Mesenteric fat pad (tissue), 1 donor: ENCODE results near the gene EYA3. TPM values are rescaled to one million over a fixed set of nuclear protein-coding genes. Genes with fewer than 3 reads are reported as not detected.

ENCODE experiments used
- DNase-seq: peaks from one replicate; pipeline ENCODE4 v3.0.0-alpha.2; 2020; ENCODE audit warnings: low spot score
- total RNA-seq: library from RNA; stranded (reverse); fragmentation: NEBNext Ultra II Directional; extraction: Animal tissue kit (Norgen Biotek cat#: 25700); gene quantifications from one replicate; pipeline ENCODE4 v1.2.1, GENCODE V29; 2021
- donor health status: DM: yes; HTN: yes; CAD: no.

The EYA3 gene
- total RNA-seq, 1 donor from 2014 or later, result 15.3 TPM

GRCh38 chr1:28074892-28075511 lies 13.4 kb downstream of the EYA3 start:
- no peak for DNase-seq

DNA sequence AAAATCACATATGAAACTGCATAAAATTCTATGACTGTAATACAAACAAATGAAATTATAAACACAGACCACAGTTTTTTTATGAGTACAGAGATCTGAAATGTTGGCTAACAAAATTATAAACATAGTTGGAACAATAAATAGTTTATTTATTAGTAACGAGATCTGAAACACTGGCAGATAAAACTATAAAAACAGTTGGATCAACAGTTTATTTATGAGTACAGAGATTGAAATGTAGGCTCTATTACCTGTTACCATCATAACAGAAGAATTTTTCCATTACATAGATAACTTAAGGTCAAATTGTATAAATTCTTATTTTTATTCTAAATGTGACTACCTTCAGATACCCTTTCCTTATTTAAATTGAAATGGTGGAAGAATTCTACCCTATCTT lies 14.5 kb downstream of the EYA3 start:
- DNase-seq, result no peak

GRCh38 chr1:28071813-28072212 lies 16.6 kb downstream of the EYA3 start:
- DNase-seq, result no peak

DNA sequence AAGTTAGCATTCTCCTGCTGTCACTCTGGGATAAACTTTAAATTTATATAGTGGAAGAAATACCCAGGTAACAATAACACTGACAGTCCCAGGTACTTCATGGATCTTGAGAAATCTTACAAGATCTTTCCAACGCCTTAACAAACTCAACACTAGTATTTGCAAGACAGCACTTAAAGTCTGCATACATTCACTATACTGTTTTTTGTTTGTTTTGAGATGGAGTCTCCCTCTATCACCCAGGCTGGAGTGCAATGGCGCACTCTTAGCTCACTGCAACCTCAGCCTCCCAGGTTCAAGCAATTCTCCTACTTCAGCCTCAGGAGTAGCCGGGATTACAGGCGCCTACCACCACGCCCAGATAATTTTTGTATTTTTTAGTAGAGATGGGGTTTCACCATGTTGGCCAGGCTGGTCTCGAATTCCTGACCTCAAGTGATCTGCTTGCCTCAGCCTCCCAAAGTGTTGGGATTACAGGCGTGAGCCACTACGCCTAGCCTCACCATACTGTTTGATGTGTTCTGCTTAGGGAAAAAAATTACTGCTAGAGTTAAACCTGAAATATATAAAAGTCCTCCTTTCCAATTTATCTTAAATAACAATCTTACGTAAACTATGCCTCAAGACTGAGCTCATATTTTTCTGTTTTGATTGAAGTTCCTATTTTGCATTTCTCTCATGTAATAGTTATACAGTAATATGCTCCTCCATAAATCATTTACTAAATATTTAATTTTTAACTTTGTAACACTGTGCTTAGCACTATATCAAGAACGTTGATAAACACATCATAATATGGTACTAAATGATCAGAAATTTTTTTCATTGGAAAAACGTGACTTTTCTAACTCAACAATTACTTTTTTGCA lies 17.5 kb downstream of the EYA3 start:
- no peak for DNase-seq

DNA sequence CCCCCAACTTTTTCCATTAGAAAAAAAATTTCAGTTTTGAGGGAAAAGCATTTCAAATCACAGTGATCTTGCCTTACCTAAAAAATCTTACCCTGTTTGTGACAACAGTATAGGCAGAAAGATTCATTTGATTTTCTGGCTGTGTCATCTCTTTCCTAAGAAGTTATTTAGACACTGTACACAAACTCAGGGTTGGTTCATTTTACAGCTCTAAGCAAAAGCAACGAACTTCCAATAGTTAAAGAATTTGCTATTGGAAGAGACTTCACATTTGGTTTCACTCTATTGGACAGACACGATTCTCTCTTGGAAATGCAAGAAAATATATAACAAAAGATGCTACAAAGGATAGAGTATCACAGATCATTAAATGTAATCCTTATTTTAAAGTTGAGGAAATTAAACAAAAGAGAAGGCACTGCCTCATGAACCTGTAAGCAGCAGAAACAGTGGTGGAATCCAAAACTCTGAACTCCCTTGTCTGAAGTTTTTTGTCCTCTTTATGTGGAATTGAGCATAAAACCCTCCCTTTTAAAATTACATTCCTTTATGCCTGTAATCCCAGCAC lies 20.8 kb downstream of the EYA3 start:
- DNase-seq, result no peak

DNA sequence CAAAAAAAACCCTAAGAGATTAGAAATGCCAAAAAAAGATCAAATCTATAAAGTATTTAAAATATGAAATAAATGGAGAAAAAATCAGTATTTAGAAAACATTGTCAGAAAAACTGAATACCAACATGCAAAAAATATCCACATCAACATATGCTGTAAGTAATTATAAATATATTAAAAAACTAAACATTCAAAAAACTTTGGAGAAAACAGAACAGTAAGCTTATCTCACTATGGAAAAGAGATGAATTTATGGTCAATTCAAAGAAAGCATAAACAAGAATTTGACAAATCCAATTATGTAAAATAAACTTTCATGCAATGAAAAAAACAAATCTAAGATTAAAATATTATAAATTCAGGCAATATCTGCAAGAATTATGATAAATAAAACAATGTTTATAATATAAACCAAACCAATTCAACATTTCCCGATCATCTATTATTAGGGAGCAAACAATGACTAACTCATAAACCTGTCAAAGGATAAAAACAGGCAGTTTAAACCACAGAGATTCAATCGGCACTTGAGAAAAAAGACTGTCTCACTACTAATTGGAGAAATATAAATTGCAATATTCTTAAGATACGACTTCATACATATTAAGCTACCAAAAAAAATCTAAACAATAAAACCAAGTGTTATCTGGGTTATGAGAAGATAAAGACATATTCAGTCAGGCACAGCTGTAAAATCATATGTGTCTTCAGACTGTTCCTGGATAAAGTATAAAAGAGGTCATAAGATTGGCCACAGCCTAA lies 21.8 kb downstream of the EYA3 start:
- DNase-seq, result no peak

GRCh38 chr1:28064064-28064463 lies 24.3 kb downstream of the EYA3 start:
- no peak for DNase-seq

- DNase-seq, result no peak
These were observed 25.6 kb downstream of the EYA3 start for GRCh38 chr1:28062806-28063205.

DNA sequence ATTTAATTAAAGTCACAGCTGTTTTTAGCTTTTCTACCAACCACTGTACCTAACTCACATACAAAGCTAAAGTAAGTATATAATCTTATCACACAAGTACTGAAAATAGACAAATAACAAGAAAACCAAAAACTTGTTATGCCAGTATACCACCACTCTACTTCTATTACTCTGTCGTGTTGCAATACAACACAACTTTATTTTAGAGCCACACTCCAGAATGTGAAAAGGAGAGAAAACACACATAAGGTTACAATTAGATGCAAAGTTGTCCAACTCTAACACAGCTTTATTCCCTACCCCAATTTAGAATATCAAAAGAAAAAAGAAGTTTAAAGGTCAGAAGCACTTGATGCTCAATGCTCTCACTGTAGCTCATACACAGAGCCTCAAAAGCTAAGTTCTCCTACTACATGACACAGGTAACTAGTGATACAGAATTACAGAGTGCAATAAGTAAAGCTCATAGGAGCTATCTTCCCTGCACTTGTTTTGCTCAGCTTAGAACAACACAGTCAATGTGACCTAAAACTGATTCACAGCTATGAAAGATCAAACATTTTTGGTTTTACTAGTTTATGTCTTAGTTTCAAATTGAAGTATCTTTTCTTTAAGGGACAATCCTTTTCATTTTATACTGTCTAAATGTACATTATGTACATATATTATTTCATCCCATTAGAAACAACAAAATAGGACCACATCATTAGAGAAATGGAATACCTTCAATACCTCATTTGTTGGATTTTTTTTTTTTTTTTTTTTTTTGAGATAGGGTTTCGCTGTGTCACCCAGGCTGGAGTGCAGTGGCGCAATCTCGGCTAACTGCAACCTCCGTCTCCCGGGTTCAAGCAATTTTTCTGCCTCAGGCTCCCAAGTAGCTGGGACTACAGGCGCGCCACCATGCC lies 29.2 kb downstream of the EYA3 start:
- DNase-seq, result no peak

DNA sequence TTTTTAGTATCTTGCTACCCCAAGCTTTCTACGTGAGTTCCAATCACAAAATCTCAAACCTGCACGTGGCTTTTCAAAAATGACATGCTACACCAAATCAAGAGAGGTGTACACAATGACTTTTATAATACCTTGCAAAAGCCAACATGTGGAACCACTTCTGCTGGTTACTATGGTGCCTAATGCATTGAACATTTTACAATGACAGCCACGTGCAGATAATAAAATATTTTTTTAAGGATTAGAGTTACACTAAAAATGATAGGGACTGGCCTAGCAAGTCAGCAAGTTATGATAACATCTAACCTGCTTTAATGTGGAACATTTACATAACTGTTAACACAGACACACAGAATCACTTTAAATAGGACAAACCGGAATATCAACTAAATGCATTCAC lies 30.2 kb downstream of the EYA3 start:
- no peak for DNase-seq

DNA sequence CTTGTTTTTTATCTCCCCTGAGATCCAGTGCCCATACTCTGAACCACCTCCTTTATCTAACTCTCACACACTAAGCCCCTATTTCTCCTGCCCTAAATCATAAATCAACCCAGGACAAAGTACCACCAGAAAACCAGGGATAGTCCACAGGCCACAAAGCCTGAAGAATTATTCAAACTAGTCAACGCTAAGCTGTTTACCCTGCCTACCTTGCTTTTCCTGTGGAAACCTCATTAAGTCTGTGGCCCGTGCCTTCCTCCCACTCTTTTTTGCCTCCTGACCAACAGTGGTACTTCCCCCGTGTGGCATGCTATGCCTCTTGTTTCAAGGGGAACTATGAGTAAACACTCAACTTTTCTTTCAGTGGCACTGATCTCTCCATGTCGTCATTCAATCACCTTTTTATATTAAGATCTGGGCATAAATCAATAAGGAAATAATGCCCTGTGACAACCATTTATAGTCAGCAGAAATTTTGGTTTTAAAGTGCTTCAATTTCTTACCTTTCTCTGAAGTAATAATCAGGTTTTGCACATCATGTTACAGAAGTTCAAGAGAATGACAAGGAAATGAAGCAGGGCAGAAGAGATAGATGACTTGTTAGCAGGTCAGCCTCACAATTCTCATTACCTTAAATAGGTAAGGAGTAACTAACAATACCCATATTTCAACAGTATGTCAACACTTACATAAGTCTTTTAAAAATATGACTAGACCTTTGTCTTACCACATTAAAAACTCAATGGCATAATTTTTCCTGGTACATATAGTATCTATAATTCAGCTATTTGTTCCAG lies 32.1 kb downstream of the EYA3 start:
- DNase-seq, result no peak

DNA sequence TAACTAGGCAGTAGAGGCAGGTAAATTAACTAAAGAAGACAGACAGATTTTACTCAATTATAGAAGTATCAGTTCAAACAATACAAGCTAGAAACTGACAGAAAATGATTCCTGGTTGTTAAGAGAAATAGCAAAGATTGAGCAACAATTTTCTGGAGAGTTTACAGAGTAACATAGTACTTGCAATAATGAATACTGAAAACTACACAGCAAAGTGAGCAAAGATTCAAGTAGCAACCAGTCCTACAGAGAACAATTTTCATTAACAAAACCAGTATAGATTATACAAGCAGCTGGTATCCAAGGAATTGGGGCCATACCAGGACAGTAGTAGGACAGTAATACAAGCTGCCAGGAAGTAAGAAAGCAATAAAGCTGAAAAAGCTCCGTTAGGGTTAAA lies 37.6 kb downstream of the EYA3 start:
- DNase-seq, result no peak

- no peak for DNase-seq
These were observed 41.7 kb downstream of the EYA3 start for GRCh38 chr1:28046716-28047115.

GRCh38 chr1:28045777-28046176 lies 42.6 kb downstream of the EYA3 start:
- DNase-seq, result no peak

GRCh38 chr1:28044399-28044798 lies 44.0 kb downstream of the EYA3 start:
- DNase-seq, result no peak

DNA sequence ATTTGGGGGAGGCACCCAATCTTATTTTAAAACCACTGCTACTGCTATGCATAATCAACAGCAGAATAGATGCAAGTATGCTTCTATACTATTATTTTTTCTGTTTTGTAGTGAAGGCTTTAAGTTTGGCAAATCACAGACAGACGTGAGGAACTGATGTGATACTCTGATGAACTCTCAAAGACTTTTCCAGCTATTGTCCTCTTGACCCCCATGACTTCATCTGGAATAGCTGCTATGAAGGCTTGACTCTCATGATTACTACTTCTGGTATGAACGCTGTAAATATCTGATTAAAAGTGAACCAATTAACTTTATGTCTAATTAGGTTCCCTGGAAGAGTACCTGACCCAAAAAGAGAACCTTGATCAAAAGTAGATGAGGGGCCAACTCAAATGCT lies 49.1 kb downstream of the EYA3 start:
- no peak for DNase-seq

DNA sequence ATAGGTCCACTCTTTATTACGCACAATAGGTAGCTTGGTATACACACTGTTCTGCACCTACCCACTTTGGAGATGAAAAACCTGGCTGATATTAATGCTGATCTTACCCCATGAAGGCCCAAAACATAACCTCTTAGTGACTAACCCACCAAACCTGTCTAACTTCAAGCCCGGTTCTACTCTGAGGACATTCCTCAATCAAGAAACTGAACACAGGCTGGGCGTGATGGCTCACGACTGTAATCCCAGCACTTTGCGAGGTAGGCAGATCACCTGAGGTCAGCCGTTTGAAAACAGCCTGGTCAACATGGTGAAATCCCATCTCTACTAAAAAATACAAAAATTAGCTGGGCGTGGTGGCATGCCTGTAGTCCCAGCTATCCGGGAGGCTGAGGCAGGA lies 50.5 kb downstream of the EYA3 start:
- DNase-seq, result no peak

DNA sequence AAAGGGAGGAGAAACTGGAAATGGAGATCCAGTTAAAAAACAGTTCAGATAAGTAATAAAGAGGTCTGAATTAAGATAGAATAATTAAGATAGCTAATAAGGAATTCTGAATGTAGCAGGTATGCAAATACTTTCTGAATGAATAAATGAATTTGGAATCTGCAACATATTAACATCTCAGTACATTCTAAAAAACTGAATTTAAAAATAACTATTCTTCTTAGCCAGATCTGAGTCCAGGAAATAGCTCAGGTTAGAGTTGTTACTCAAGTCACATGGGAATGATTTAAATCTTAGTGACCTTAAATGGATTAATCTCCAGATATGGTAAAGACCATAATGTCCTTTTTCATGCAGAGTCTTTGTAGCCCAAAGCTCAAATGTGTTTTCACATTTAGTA lies 51.2 kb downstream of the EYA3 start:
- no peak for DNase-seq

DNA sequence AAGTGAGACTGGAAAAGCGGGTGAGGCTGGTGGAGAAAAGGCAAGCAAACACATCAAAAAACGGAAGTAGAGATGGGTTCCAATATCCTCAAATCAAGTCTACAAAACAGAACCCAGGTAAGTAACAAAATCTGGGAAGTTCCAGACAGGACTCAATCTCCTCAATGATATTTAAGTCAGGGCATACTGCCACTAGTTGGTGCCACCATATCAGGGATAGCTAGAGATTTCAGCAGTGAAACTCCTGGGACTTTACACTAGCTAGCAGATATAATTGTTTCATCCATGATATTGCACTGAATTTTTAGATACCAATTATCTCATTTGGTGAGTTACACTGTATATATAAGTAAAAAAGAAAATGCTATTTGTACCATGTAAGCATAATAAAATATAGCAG lies 52.0 kb downstream of the EYA3 start:
- no peak for DNase-seq

- no peak for DNase-seq
These were observed 53.0 kb downstream of the EYA3 start for GRCh38 chr1:28035420-28035819.
